Liver (tissue), 9 donors: ENCODE measurements around the gene SEPTIN1. TPM values are rescaled to one million over a fixed set of nuclear protein-coding genes. Genes with fewer than 3 reads are reported as not detected.

Experiments
- DNase-seq: peaks from one replicate; pipeline ENCODE4 v3.0.0-alpha.2; 2017; ENCODE audit warnings: low spot score
- H3K27ac ChIP-seq, 2 donors: one replicate each; pipeline ENCODE4 v1.7.0; 2013; ENCODE audit warnings: inconsistent platforms in 2 of 2, low read length in 2 of 2, control low read depth in 1 of 2, low read depth in 1 of 2, mild to moderate bottlenecking in 1 of 2
- H3K27me3 ChIP-seq, 4 donors: one replicate each; pipeline versions ENCODE4 v1.6.1 to v1.7.0; 2013; ENCODE audit warnings: low read length in 3 of 4, inconsistent platforms in 1 of 4, mild to moderate bottlenecking in 1 of 4, moderate library complexity in 1 of 4; ENCODE audit not compliant: control insufficient read depth in 4 of 4, insufficient read depth in 4 of 4
- H3K36me3 ChIP-seq, 4 donors: one replicate each; pipeline versions ENCODE4 v1.6.1 to v1.7.0; 2013; ENCODE audit warnings: low read length in 3 of 4, mild to moderate bottlenecking in 3 of 4, low read depth in 1 of 4, moderate library complexity in 1 of 4; ENCODE audit not compliant: control insufficient read depth in 4 of 4, insufficient read depth in 3 of 4
- H3K4me1 ChIP-seq, 4 donors: one replicate each; pipeline versions ENCODE4 v1.6.1 to v1.7.0; 2013; ENCODE audit warnings: low read length in 3 of 4, mild to moderate bottlenecking in 3 of 4, moderate library complexity in 1 of 4; ENCODE audit not compliant: control insufficient read depth in 4 of 4, insufficient read depth in 4 of 4
- H3K4me3 ChIP-seq, 3 donors: one replicate each; pipeline versions ENCODE4 v1.6.1 to v1.7.0; 2013; ENCODE audit warnings: low read length in 3 of 3, control low read depth in 1 of 3, low read depth in 1 of 3, mild to moderate bottlenecking in 1 of 3
- H3K9ac ChIP-seq, 2 donors: one replicate each; pipeline ENCODE4 v1.7.0; 2013; ENCODE audit warnings: low read length in 2 of 2, mild to moderate bottlenecking in 2 of 2, moderate library complexity in 2 of 2, control low read depth in 1 of 2, low read depth in 1 of 2
- H3K9me3 ChIP-seq, 4 donors: one replicate each; pipeline versions ENCODE4 v1.6.1 to v1.7.0; 2013; ENCODE audit warnings: low read length in 3 of 4; ENCODE audit not compliant: control insufficient read depth in 4 of 4
- EGR1 ChIP-seq, 2 donors: IDR thresholded peaks; 2 replicates each; pipeline ENCODE4 v1.6.1; 2016 to 2018; ENCODE audit warnings: antibody characterized with exemption in 2 of 2, low read depth in 2 of 2
- FOXA1 ChIP-seq: IDR thresholded peaks from 2 replicates; pipeline ENCODE4 v1.6.1; 2016; ENCODE audit warnings: antibody characterized with exemption
- FOXA2 ChIP-seq: IDR thresholded peaks from 2 replicates; pipeline ENCODE4 v1.6.1; 2016; ENCODE audit warnings: antibody characterized with exemption
- GABPA ChIP-seq, 2 donors: IDR thresholded peaks in 1 of 2; conservative IDR thresholded peaks in 1 of 2; 2 replicates each; pipeline ENCODE4 v1.6.1; 2016; ENCODE audit warnings: antibody characterized with exemption in 2 of 2, mild to moderate bottlenecking in 1 of 2, moderate library complexity in 1 of 2
- HNF4A ChIP-seq, 2 donors: conservative IDR thresholded peaks; 2 replicates each; pipeline ENCODE4 v1.6.1; 2016; ENCODE audit warnings: antibody characterized with exemption in 2 of 2, mild to moderate bottlenecking in 2 of 2
- HNF4G ChIP-seq: IDR thresholded peaks from 2 replicates; pipeline ENCODE4 v1.6.1; 2016; ENCODE audit warnings: antibody characterized with exemption
- JUND ChIP-seq, 2 donors: IDR thresholded peaks; 2 replicates each; pipeline ENCODE4 v1.6.1; 2016; ENCODE audit warnings: antibody characterized with exemption in 2 of 2
- RAD21 ChIP-seq, 2 donors: IDR thresholded peaks; 2 replicates each; pipeline ENCODE4 v1.6.1; 2016; ENCODE audit warnings: antibody characterized with exemption in 2 of 2, mild to moderate bottlenecking in 2 of 2
- RXRA ChIP-seq, 2 donors: IDR thresholded peaks; 2 replicates each; pipeline ENCODE4 v1.6.1; 2017 to 2018; ENCODE audit warnings: antibody characterized with exemption in 2 of 2, mild to moderate bottlenecking in 1 of 2
- SP1 ChIP-seq: IDR thresholded peaks from 2 replicates; pipeline ENCODE4 v1.6.1; 2018; ENCODE audit warnings: antibody characterized with exemption, mild to moderate bottlenecking
- TAF1 ChIP-seq: conservative IDR thresholded peaks from 2 replicates; pipeline ENCODE4 v1.6.1; 2016; ENCODE audit warnings: antibody characterized with exemption, mild to moderate bottlenecking
- YY1 ChIP-seq: IDR thresholded peaks from 2 replicates; pipeline ENCODE4 v1.6.1; 2016; ENCODE audit warnings: antibody characterized with exemption, mild to moderate bottlenecking
- WGBS: extraction: QIAGEN DNeasy Blood & Tissue Kit; methylation state at CpG from one replicate; pipeline ENCODE4 v1.1.7; 2013; 5-methylcytosine and 5-hydroxymethylcytosine counted together
- polyA plus RNA-seq, 2 donors: library from polyadenylated mRNA; stranded (reverse) in 1 of 2; unstranded in 1 of 2; fragments of 200-250 nt in 1 of 2; fragments of >200 nt in 1 of 2; fragmentation: Nextera tagmentation in 1 of 2; extraction: Ambion mirVana in 1 of 2; gene quantifications; one replicate each; pipeline versions ENCODE4 v1.2.1 to v1.2.3, GENCODE V29; 2013 to 2015
- total RNA-seq, 2 donors: library from RNA; depleted of rRNA; stranded (reverse); fragments of >200 nt; gene quantifications; one replicate each; pipeline ENCODE4 v1.2.3, GENCODE V29; 2014
- TF ChIP-seq, protein P1 (sequence below): fragments of 150-350 bp; IDR thresholded peaks from 2 replicates; pipeline ENCODE4 v1.5.1; 2017; ENCODE audit warnings: improper control_type of control experiment, low read depth, low read length; ENCODE audit not compliant: missing input control
- TF ChIP-seq, protein P2 (sequence below): IDR thresholded peaks from 2 replicates; pipeline ENCODE4 v1.6.1; 2016; ENCODE audit warnings: antibody characterized with exemption
- TF ChIP-seq, protein P3 (sequence below): IDR thresholded peaks from 2 replicates; pipeline ENCODE4 v1.6.1; 2016; ENCODE audit warnings: antibody characterized with exemption
- TF ChIP-seq, protein P4 (sequence below): IDR thresholded peaks from 2 replicates; pipeline ENCODE4 v1.6.1; 2016; ENCODE audit warnings: antibody characterized with exemption, mild to moderate bottlenecking
- TF ChIP-seq, protein P5 (sequence below): IDR thresholded peaks from 2 replicates; pipeline ENCODE4 v1.6.1; 2016; ENCODE audit warnings: antibody characterized with exemption
- donor health status: healthy.
- donor health status: healthy.
- donor health status: healthy.
- donor health status: healthy.
- donor health status: healthy.

The SEPTIN1 gene
- total and polyA plus RNA-seq, 4 donors, result 0.42 to 2.8 (median 1.2) TPM

DNA sequence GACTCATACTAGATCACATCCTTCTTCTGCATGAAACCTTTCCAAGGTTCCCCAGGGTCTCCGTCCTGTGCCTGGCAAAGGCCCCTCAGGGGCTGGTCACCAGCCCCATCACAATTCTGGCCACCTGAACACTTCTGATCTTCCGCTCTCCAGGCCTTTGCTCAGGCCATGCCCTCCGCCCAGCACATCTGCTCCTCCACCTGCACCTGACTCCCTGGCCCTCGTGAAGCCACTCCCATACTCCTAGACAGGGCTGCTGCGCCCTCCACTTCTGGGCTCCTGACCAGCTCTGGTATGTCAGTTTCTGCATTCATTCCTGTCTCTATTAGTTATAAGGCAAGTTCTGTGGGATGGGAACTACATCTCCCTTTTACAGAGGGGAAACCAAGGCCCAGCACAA, 9.6 kb downstream of the SEPTIN1 start:
- peaks cover 0 to 26% (median 20%) of the 10 kb centered on the region in 4 donors for H3K4me1 ChIP-seq
- 92% methylated on average over 5 of the region's 5 CpGs for WGBS
- no peak overlapping the region for H3K9ac ChIP-seq
- no peaks in the 10 kb centered on the region for H3K9me3 ChIP-seq
- H3K27ac ChIP-seq, result no peak overlapping the region
- H3K27me3 ChIP-seq, result no peaks in the 10 kb centered on the region
- DNase-seq, result no peak
- TF ChIP-seq JUND (IDR thresholded peaks at IDR 0.05) (no peak), SP1 (no peak), HNF4A (conservative IDR thresholded peaks at IDR 0.05) (no peak), EGR1 (IDR thresholded peaks at IDR 0.05; ENCODE audit: low read depth in 2 of 2) (no peak), FOXA1 (no peak), YY1 (no peak), FOXA2 (no peak), RAD21 (IDR thresholded peaks at IDR 0.05) (no peak), RXRA (IDR thresholded peaks at IDR 0.05) (no peak), TAF1 (no peak), GABPA (IDR thresholded peaks at IDR 0.05 in 1 of 2, conservative IDR thresholded peaks at IDR 0.05 in 1 of 2) (no peak), HNF4G (no peak)
- TF ChIP-seq, protein P1, sequence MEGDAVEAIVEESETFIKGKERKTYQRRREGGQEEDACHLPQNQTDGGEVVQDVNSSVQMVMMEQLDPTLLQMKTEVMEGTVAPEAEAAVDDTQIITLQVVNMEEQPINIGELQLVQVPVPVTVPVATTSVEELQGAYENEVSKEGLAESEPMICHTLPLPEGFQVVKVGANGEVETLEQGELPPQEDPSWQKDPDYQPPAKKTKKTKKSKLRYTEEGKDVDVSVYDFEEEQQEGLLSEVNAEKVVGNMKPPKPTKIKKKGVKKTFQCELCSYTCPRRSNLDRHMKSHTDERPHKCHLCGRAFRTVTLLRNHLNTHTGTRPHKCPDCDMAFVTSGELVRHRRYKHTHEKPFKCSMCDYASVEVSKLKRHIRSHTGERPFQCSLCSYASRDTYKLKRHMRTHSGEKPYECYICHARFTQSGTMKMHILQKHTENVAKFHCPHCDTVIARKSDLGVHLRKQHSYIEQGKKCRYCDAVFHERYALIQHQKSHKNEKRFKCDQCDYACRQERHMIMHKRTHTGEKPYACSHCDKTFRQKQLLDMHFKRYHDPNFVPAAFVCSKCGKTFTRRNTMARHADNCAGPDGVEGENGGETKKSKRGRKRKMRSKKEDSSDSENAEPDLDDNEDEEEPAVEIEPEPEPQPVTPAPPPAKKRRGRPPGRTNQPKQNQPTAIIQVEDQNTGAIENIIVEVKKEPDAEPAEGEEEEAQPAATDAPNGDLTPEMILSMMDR, result no peak
- TF ChIP-seq, protein P2, sequence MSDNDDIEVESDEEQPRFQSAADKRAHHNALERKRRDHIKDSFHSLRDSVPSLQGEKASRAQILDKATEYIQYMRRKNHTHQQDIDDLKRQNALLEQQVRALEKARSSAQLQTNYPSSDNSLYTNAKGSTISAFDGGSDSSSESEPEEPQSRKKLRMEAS, result no peak
- TF ChIP-seq, protein P3, sequence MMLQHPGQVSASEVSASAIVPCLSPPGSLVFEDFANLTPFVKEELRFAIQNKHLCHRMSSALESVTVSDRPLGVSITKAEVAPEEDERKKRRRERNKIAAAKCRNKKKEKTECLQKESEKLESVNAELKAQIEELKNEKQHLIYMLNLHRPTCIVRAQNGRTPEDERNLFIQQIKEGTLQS, result no peak
- H3K36me3 ChIP-seq, result no peaks in the 10 kb centered on the region
- H3K4me3 ChIP-seq, result no peak overlapping the region

DNA sequence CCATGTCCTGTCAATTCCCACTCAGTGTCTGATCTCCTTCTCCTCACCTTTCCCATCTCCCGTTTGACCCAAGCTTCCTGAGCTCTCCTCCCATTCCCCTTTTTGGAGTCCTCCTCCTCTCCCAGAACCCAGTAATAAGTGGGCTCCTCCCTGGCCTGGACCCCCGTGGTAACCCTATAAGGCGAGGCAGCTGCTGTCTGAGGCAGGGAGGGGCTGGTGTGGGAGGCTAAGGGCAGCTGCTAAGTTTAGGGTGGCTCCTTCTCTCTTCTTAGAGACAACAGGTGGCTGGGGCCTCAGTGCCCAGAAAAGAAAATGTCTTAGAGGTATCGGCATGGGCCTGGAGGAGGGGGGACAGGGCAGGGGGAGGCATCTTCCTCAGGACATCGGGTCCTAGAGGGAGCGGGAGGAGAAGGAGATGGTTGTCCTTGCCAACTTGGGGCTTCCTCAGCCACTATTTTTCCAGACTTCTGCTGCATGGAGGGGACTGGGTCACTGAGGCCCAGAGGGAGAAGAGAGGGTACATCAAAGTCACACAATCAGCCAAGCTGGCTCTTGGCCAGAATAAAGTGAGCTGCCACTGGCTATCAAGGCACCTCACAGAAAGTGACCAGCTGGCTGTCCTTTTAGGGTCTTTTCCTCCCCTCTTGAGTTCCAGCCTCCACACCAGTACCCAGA, 10.2 kb downstream of the SEPTIN1 start:
- H3K36me3 ChIP-seq, result no peaks in the 10 kb centered on the region
- no peak overlapping the region for H3K4me3 ChIP-seq
- 91% methylated on average over 6 of the region's 6 CpGs for WGBS
- H3K27ac ChIP-seq, result no peak overlapping the region
- no peaks in the 10 kb centered on the region for H3K9me3 ChIP-seq
- H3K4me1 ChIP-seq, result peaks cover 0 to 30% (median 25%) of the 10 kb centered on the region in 4 donors
- H3K27me3 ChIP-seq, result no peaks in the 10 kb centered on the region
- no peak for TF ChIP-seq HNF4A (conservative IDR thresholded peaks at IDR 0.05)
- TF ChIP-seq GABPA (IDR thresholded peaks at IDR 0.05 in 1 of 2, conservative IDR thresholded peaks at IDR 0.05 in 1 of 2), result no peak
- no peak for TF ChIP-seq FOXA2
- TF ChIP-seq, protein P3, result no peak
- TF ChIP-seq, protein P4, sequence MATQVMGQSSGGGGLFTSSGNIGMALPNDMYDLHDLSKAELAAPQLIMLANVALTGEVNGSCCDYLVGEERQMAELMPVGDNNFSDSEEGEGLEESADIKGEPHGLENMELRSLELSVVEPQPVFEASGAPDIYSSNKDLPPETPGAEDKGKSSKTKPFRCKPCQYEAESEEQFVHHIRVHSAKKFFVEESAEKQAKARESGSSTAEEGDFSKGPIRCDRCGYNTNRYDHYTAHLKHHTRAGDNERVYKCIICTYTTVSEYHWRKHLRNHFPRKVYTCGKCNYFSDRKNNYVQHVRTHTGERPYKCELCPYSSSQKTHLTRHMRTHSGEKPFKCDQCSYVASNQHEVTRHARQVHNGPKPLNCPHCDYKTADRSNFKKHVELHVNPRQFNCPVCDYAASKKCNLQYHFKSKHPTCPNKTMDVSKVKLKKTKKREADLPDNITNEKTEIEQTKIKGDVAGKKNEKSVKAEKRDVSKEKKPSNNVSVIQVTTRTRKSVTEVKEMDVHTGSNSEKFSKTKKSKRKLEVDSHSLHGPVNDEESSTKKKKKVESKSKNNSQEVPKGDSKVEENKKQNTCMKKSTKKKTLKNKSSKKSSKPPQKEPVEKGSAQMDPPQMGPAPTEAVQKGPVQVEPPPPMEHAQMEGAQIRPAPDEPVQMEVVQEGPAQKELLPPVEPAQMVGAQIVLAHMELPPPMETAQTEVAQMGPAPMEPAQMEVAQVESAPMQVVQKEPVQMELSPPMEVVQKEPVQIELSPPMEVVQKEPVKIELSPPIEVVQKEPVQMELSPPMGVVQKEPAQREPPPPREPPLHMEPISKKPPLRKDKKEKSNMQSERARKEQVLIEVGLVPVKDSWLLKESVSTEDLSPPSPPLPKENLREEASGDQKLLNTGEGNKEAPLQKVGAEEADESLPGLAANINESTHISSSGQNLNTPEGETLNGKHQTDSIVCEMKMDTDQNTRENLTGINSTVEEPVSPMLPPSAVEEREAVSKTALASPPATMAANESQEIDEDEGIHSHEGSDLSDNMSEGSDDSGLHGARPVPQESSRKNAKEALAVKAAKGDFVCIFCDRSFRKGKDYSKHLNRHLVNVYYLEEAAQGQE, result no peak
- TF ChIP-seq EGR1 (IDR thresholded peaks at IDR 0.05; ENCODE audit: low read depth in 2 of 2), result no peak
- TF ChIP-seq, protein P2, result no peak
- TF ChIP-seq, protein P5, sequence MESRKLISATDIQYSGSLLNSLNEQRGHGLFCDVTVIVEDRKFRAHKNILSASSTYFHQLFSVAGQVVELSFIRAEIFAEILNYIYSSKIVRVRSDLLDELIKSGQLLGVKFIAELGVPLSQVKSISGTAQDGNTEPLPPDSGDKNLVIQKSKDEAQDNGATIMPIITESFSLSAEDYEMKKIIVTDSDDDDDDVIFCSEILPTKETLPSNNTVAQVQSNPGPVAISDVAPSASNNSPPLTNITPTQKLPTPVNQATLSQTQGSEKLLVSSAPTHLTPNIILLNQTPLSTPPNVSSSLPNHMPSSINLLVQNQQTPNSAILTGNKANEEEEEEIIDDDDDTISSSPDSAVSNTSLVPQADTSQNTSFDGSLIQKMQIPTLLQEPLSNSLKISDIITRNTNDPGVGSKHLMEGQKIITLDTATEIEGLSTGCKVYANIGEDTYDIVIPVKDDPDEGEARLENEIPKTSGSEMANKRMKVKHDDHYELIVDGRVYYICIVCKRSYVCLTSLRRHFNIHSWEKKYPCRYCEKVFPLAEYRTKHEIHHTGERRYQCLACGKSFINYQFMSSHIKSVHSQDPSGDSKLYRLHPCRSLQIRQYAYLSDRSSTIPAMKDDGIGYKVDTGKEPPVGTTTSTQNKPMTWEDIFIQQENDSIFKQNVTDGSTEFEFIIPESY, result no peak
- TF ChIP-seq HNF4G, result no peak
- TF ChIP-seq RXRA (IDR thresholded peaks at IDR 0.05), result no peak
- no peak for TF ChIP-seq YY1
- TF ChIP-seq RAD21 (IDR thresholded peaks at IDR 0.05), result no peak
- no peak for TF ChIP-seq SP1
- TF ChIP-seq TAF1, result no peak
- no peak for TF ChIP-seq JUND (IDR thresholded peaks at IDR 0.05)
- TF ChIP-seq FOXA1, result no peak
- TF ChIP-seq, protein P1, result no peak
- H3K9ac ChIP-seq, result no peak overlapping the region
- no peak for DNase-seq
